GM12892 (cell line): ENCODE results near the gene NAALADL2.

Experiments used
- POLR2A ChIP-seq: IDR thresholded peaks from 2 replicates; pipeline ENCODE4 v1.6.1; 2011; ENCODE audit warnings: low read depth, low read length, control low read depth
- POLR2AphosphoS5 ChIP-seq: IDR thresholded peaks from 2 replicates; pipeline ENCODE4 v1.6.1; 2011; ENCODE audit warnings: low read depth, low read length, control low read depth

DNA sequence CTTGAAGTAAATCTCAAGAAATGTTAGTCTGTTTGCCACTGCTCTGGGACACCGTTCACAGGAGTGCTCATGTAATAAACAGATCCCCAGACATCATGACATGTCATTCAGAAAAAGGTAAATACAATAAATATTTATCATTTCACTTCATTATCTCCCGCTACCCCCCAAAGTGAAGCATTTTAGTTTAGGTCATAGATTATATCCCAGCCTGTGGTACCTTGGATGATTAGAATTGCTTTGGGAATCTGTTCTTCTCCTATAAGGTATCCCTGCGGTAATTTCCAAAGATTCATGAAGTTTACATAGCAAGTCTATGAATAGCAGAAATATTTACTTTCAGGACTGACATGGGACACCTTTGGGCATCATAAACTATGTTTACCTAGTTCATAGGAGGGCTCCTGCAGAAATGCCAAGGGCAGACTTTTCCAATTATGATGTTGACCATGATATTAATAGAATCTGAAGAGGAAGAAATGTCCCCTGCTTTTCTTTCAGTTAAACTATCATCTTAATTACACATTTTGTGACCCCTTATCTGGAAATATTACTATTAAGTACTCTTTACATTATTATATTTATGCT is 268.0 kb downstream of the NAALADL2 start:
- TF ChIP-seq POLR2A: no peak
- no peak for TF ChIP-seq POLR2AphosphoS5
